SK-N-SH (cell line): Measurements from ENCODE around the gene LRCH4.

Experiments
- CHD2 ChIP-seq: fragments of 150-350 bp; IDR thresholded peaks from 2 replicates; pipeline ENCODE4 v1.6.1; 2018; ENCODE audit warnings: low read length; ENCODE audit not compliant: partially characterized antibody
- CTCF ChIP-seq: fragments of 200-600 bp; sonication (generic); IDR thresholded peaks from 2 replicates; pipeline ENCODE4 v1.6.1; 2017; ENCODE audit warnings: antibody characterized with exemption, mild to moderate bottlenecking, moderate library complexity
- EP300 ChIP-seq, 2 experiments: IDR thresholded peaks; 2 replicates each; pipeline versions ENCODE4 v1.4.0 to v1.6.1; 2012; ENCODE audit warnings: borderline replicate concordance in 1 of 2, low read depth in 1 of 2, low read length in 1 of 2
- GABPA ChIP-seq: IDR thresholded peaks from 2 replicates; pipeline ENCODE4 v1.4.0; 2012; ENCODE audit warnings: low read depth, mild to moderate bottlenecking
- IRF3 ChIP-seq: fragments of 150-350 bp; IDR thresholded peaks from 2 replicates; pipeline ENCODE4 v1.6.1; 2016; ENCODE audit warnings: mild to moderate bottlenecking, low read depth, low read length
- NRF1 ChIP-seq: IDR thresholded peaks from 2 replicates; pipeline ENCODE4 v1.6.1; 2012; ENCODE audit warnings: low read depth, mild to moderate bottlenecking, low read length
- RAD21 ChIP-seq: IDR thresholded peaks from 2 replicates; pipeline ENCODE4 v1.6.1; 2012; ENCODE audit warnings: mild to moderate bottlenecking, low read length
- SIN3A ChIP-seq: IDR thresholded peaks from 2 replicates; pipeline ENCODE4 v1.6.1; 2012; ENCODE audit warnings: low read depth, mild to moderate bottlenecking, low read length, moderate library complexity, borderline replicate concordance
- TAF1 ChIP-seq: IDR thresholded peaks from 2 replicates; pipeline ENCODE4 v1.6.1; 2012; ENCODE audit warnings: low read depth, mild to moderate bottlenecking, low read length, moderate library complexity, borderline replicate concordance
- ZBTB33 ChIP-seq: IDR thresholded peaks from 2 replicates; pipeline ENCODE4 v1.4.0; 2012; ENCODE audit warnings: low read depth, borderline replicate concordance
- TF ChIP-seq, protein P1 (sequence below): IDR thresholded peaks from 2 replicates; pipeline ENCODE4 v1.6.1; 2012; ENCODE audit warnings: mild to moderate bottlenecking, low read depth, low read length, moderate library complexity

DNA sequence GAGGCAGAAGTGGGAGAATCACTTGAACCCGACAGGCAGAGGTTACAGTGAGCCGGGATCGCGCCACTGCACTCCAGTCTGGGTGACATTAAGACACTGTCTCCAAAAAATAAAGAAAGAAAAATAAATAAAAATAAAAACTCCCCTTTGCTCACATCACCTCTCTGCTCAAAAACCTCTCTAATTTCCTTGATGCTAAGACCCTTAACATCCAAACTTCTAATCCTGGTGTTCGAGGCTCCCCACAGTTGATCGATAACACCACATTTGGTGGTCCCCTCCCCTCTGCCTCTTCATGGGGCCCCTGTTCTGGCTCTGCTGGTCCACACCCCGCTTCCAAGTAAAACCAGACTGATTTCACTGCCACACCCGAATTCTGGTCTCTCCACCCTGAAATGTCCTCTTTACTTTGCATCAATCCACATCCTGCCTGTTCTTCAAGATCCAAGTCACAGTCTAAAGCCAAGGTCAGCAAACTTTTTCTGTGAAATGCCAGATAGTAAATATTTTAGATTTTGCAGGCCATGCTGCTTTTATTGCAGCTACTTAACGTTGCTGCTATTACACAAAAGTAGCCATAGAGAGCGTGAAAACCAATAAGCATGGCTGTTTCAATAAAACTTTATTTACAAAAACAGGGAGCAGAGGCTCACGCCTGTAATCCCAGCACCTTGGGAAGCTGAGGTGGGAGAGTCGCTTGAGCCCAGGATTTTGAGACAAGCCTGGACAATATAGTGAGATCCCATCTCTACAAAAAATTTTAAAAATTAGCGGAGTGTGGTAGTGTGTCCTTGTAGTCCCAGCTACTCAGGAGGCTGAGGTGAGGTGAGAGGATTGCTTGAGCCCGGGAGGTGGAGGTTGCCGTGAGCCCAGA lies 38.3 kb upstream of the LRCH4 start:
- TF ChIP-seq CTCF: no peak
- no peak for TF ChIP-seq SIN3A
- no peak for TF ChIP-seq GABPA
- TF ChIP-seq CHD2: no peak
- TF ChIP-seq ZBTB33: no peak
- TF ChIP-seq, protein P1, sequence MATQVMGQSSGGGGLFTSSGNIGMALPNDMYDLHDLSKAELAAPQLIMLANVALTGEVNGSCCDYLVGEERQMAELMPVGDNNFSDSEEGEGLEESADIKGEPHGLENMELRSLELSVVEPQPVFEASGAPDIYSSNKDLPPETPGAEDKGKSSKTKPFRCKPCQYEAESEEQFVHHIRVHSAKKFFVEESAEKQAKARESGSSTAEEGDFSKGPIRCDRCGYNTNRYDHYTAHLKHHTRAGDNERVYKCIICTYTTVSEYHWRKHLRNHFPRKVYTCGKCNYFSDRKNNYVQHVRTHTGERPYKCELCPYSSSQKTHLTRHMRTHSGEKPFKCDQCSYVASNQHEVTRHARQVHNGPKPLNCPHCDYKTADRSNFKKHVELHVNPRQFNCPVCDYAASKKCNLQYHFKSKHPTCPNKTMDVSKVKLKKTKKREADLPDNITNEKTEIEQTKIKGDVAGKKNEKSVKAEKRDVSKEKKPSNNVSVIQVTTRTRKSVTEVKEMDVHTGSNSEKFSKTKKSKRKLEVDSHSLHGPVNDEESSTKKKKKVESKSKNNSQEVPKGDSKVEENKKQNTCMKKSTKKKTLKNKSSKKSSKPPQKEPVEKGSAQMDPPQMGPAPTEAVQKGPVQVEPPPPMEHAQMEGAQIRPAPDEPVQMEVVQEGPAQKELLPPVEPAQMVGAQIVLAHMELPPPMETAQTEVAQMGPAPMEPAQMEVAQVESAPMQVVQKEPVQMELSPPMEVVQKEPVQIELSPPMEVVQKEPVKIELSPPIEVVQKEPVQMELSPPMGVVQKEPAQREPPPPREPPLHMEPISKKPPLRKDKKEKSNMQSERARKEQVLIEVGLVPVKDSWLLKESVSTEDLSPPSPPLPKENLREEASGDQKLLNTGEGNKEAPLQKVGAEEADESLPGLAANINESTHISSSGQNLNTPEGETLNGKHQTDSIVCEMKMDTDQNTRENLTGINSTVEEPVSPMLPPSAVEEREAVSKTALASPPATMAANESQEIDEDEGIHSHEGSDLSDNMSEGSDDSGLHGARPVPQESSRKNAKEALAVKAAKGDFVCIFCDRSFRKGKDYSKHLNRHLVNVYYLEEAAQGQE: no peak
- TF ChIP-seq NRF1: no peak
- TF ChIP-seq EP300 (IDR thresholded peaks at IDR 0.05; ENCODE audit: borderline replicate concordance in 1 of 2, low read depth in 1 of 2, low read length in 1 of 2): no peak
- TF ChIP-seq RAD21: no peak
- TF ChIP-seq TAF1: no peak
- no peak for TF ChIP-seq IRF3
